NT2/D1 (cell line): Measurements from ENCODE around the gene IL2RA.

Source experiments
- YY1 ChIP-seq: IDR thresholded peaks from 2 replicates; pipeline ENCODE4 v1.6.1; 2011; ENCODE audit not compliant: insufficient read length, insufficient read depth
- ZNF274 ChIP-seq: IDR thresholded peaks from 2 replicates; pipeline ENCODE4 v1.6.1; 2011; ENCODE audit warnings: mild to moderate bottlenecking, low read depth, low read length

- no peak for TF ChIP-seq ZNF274
- no peak for TF ChIP-seq YY1
These were observed 10.2 kb upstream of the IL2RA start for GRCh38 chr10:6072215-6072934.
